Left kidney (tissue), 2 donors: ENCODE measurements around the gene CNOT6. TPM values are rescaled to one million over a fixed set of nuclear protein-coding genes. Genes with fewer than 3 reads are reported as not detected.
"Not testable (repeated sequence)": the region's sequence is repeated elsewhere in the genome, so short reads cannot be mapped to it uniquely, and the experiment has no call there.

ENCODE experiments used
- DNase-seq: peaks from one replicate; pipeline ENCODE4 v3.0.0-alpha.2; 2013
- polyA plus RNA-seq: library from polyadenylated mRNA; unstranded; fragments of 120-200 nt; gene quantifications from one replicate; pipeline ENCODE4 v1.2.1, GENCODE V29; 2013; ENCODE audit not compliant: insufficient read length

CNOT6 gene
- polyA plus RNA-seq, 1 donor = 74.4 TPM

GRCh38 chr5:180515974-180516373, 21.8 kb downstream of the CNOT6 start:
- DNase-seq = not testable (repeated sequence)

DNA sequence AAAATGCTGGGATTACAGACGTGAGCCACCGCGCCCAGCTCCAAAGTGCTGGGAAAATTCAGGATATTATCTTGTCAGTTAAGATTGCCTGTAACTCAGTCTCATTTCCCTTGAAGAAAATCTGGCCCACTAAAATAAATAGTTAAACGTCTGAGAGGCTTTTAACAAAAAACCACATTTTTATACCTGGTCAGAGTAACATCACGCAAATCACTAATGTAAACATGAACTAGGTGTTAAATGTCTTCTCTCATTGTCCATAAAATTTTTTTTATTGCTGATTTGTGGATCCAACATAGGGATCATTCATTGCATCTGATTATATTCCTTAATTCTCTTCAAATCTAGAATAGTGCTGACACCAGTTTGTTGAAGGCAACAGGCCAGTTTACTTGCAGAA, 22.3 kb downstream of the CNOT6 start:
- DNase-seq = no peak

DNA sequence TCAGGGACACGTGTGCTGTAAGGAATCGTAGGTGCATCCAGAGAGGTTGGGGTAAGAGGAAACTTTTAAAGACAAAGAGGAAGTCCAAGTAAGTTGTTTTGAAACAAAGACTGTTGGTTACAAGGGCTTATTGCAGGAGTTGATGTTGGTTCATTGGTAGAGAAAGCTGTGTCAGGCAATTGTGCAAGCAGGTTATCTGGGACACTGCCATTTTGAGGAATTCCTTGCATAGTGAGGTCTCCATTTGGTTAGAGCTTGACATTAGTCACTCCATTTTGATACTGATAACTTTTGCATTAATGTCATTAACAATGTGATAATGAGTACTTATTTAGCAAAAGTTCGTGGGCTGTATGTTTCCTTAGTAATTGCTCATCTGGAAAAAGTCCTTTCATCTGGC, 24.9 kb downstream of the CNOT6 start:
- no peak for DNase-seq

DNA sequence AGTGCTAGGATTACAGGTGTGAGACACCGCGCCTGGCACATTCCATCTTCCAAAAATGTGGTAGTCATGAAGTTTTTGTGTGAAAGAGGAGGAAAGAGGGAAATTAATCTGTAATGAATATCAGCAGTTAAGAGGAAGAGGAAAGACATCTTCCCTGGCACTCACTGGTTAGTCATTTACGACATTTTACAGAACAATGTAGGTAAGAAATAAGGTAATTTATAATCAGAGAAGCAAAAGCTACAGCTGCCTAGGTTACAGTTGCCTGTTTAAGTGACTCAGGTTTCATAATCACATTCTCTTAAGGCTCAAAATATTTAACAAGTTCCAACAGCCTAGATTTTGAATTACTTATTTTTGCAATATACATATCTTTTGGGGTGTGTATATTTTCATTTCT, 26.9 kb downstream of the CNOT6 start:
- no peak for DNase-seq

- no peak for DNase-seq
These were observed 27.4 kb downstream of the CNOT6 start for GRCh38 chr5:180521591-180521990.

DNA sequence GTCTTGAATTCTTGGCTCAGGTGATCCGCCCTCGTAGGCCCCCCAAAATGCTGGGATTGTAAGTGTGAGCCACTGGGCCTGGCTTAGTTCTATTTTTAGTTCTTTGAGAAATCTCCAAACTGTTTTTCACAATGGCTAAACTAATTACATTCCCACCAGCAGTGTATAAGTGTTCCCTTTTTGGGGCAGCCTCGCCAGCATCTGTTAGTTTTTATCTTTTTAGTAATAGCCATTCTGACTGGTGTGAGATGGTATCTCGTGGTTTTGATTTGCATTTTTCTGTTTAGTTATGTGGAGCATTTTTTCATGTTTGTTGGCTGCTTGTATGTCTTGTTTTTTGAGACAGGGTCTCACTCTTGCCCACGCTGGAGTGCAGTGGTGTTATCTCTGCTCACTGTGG, 28.2 kb downstream of the CNOT6 start:
- DNase-seq = no peak

DNA sequence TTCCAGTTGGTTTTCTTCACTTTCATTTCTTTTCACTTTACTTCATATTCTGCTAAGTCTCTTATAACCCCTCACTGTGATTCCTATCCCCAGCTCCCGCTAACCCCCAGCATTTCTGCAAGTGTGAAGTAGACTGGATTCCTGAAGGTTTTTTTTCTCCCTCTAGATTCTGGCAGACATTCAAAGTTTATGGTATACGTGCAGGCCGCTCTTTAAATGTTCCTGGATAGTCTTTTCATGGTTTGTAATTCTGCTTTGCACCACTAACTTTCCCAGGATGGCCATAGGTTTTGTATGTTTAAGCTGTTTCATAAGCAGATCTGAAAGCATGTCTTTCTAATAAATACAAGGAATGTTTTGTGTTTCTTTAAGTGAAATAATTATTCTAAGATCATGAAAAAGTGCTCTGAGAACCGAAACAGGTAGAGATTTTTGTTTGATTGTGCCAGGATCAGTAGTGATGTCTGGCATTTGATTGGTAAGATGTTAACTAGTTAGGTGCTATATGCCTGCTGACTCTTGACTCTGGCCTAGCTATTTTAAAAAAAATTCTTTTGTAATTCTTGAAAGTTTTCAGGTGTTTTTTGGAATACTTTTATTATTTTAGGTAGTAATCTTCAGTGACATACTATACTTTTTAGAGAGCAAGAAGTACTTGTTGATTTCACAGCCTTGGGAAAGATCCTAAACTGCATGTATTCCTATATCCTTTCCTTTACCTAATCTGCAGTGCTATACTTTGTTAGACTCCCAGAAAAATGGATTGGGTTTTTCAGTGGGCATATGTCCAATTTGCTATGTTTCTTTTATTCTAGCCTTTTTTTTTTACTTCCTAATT, 29.7 kb downstream of the CNOT6 start:
- peak; percentile 58 for DNase-seq

GRCh38 chr5:180525399-180525798, 31.2 kb downstream of the CNOT6 start:
- no peak for DNase-seq

DNA sequence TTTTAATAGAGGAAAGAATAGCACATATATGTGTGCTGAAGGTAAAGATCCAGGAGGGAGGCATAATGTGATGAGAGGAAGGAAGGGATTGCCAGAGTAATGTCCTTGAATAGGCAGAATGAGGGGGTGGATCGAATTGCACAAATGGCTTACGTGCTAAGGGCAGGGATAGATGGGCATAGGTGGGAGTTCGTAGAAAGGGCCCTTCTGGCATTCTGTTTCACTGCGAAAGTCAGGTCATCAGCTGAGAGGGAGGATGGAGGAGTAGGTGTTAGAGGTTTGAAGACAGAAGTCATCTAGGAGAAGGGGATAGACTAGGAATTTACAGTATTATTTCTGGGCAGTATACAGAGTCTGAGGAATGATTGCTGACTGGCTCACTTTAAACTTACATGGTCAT, 32.1 kb downstream of the CNOT6 start:
- peak; percentile 31 for DNase-seq

GRCh38 chr5:180527659-180528058, 33.5 kb downstream of the CNOT6 start:
- no peak for DNase-seq

DNA sequence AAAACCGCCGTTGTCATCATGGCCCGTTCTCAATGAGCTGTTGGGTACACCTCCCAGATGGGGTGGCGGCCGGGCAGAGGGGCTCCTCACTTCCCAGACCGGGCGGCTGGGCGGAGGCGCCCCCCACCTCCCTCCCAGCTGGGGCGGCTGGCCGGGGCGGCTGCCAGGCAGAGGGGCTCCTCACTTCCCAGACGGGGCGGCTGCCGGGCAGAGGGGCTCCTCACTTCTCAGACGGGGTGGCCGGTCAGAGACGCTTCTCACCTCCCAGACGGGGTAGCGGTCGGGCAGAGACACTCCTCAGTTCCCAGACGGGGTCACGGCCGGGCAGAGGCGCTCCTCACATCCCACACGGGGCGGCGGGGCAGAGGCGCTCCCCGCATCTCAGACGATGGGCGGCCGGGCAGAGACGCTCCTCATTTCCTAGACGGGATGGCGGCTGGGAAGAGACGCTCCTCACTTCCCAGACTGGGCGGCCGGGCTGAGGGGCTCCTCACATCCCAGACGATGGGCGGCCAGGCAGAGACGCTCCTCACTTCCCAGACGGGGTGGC, 36.9 kb downstream of the CNOT6 start:
- not testable (repeated sequence) for DNase-seq

- no peak for DNase-seq
These were observed 38.1 kb downstream of the CNOT6 start for GRCh38 chr5:180532268-180532667.

DNA sequence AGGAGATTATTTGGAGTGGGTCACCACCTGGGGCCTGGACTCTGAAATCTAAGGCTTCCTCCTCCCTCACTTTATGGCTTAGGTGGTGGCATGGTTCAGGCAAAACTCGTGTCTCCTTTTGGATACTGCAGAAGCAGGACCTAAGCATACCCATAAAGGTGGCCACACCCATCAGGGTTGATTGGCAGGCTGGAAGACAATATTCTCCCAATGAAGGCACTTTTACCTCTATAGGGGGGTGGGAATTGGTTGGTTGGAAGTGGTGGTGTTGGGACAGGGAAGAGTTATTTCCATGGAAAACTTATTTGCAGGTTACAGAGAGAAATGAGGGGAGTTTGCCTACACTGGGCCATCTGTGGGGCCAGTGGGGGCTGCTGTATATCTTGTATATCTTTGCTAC, 39.7 kb downstream of the CNOT6 start:
- no peak for DNase-seq

- DNase-seq = no peak
These were observed 41.4 kb downstream of the CNOT6 start for GRCh38 chr5:180535573-180535972.

GRCh38 chr5:180540050-180540694, 46.0 kb downstream of the CNOT6 start:
- no peak for DNase-seq

- DNase-seq = no peak
These were observed 47.5 kb downstream of the CNOT6 start for GRCh38 chr5:180541710-180542109.

- no peak for DNase-seq
These were observed 51.1 kb downstream of the CNOT6 start for GRCh38 chr5:180545248-180545647.

GRCh38 chr5:180548563-180548962, 54.4 kb downstream of the CNOT6 start:
- DNase-seq = no peak

DNA sequence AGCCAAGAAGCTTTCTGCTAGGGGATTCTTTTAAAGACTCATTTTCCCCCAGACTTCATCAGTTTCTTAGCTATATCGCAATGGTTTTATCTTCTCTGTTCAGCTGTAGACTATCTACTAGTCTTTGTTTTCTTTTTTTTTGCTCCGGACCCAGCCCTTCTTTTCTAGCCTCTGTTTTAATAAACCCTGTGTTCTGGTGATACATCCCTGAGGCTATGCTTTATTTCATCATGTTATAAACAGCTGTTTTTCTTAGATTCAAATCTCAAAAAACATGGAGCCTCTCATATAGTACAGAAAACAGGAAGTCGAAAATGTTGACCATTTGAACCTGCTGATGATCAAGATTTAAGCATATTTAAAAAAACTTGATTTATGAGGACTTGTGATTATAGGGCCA, 59.4 kb downstream of the CNOT6 start:
- no peak for DNase-seq

- DNase-seq = no peak
These were observed 61.2 kb downstream of the CNOT6 start for GRCh38 chr5:180555168-180555921.

DNA sequence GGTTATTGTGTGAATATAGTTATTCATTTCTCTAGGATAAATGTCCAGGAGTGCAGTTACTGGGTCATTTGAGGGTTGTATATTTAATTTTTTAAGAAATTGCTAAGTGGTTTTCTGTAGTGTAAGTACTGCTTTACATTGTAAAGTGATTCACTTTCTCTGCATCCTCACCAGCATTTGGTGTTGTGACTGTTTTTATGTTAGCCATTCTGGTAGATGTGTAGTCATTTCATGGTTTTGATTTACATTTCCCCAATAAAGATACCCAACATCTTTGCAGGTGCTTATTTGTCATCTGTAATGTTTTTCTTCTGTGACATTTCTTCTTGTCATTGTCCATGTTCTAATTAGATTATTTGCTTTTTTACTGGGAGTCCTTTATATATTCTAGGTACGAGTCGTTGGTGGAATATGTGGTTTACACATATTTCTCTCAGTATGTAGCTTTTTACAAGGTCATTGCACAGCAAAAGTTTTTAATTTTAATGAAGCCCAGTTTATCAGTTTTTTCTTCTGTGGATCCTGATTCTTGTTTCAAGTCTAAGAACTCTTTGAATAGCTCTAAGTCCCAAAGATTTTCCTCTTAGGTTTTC, 63.1 kb downstream of the CNOT6 start:
- no peak for DNase-seq

GRCh38 chr5:180558232-180558631, 64.1 kb downstream of the CNOT6 start:
- no peak for DNase-seq
